ENCODE results near the gene PAPOLA. TPM values are rescaled to one million over a fixed set of nuclear protein-coding genes. Genes with fewer than 3 reads are reported as not detected.

Gene PAPOLA
- total RNA-seq, 4 donors from 2014 or later: 175 to 206 (median 183) TPM

GRCh38 chr14:96579358-96579757 lies 77.2 kb downstream of the PAPOLA start:
- no peaks in the 10 kb centered on the region for H3K9me3 ChIP-seq
- no peaks in the 10 kb centered on the region for H3K36me3 ChIP-seq
- no peak for DNase-seq
- H3K4me1 ChIP-seq: no peaks in the 10 kb centered on the region
- H3K27ac ChIP-seq: no peak overlapping the region
- H3K27me3 ChIP-seq: no peaks in the 10 kb centered on the region
- TF ChIP-seq POLR2A (IDR thresholded peaks at IDR 0.05) (no peak), CTCF (IDR thresholded peaks at IDR 0.05) (no peak)
- no peak overlapping the region for H3K4me3 ChIP-seq

- Histone ChIP-seq H3K27me3 (no peaks in the 10 kb centered on the region), H3K27ac (no peak overlapping the region), H3K4me3 (no peak overlapping the region), H3K4me1 (no peaks in the 10 kb centered on the region), H3K36me3 (no peaks in the 10 kb centered on the region), H3K9me3 (no peaks in the 10 kb centered on the region)
- no peak for DNase-seq
- TF ChIP-seq POLR2A (IDR thresholded peaks at IDR 0.05): no peak
- no peak for TF ChIP-seq CTCF (IDR thresholded peaks at IDR 0.05)
Measured at GRCh38 chr14:96579855-96580254, 77.7 kb downstream of the PAPOLA start.

GRCh38 chr14:96580566-96580965 lies 78.4 kb downstream of the PAPOLA start:
- Histone ChIP-seq H3K27me3 (no peaks in the 10 kb centered on the region), H3K36me3 (no peaks in the 10 kb centered on the region), H3K27ac (no peak overlapping the region), H3K4me3 (no peak overlapping the region), H3K9me3 (no peaks in the 10 kb centered on the region), H3K4me1 (no peaks in the 10 kb centered on the region)
- TF ChIP-seq POLR2A (IDR thresholded peaks at IDR 0.05) (no peak), CTCF (IDR thresholded peaks at IDR 0.05) (no peak)
- no peak for DNase-seq

- Histone ChIP-seq H3K4me1 (no peaks in the 10 kb centered on the region), H3K27me3 (no peaks in the 10 kb centered on the region), H3K9me3 (no peaks in the 10 kb centered on the region), H3K27ac (no peak overlapping the region), H3K4me3 (no peak overlapping the region), H3K36me3 (no peaks in the 10 kb centered on the region)
- no peak for TF ChIP-seq POLR2A (IDR thresholded peaks at IDR 0.05)
- TF ChIP-seq CTCF (IDR thresholded peaks at IDR 0.05): no peak
- DNase-seq: no peak
Measured at GRCh38 chr14:96581026-96581425, 78.8 kb downstream of the PAPOLA start.

- no peaks in the 10 kb centered on the region for H3K4me1 ChIP-seq
- H3K36me3 ChIP-seq: no peaks in the 10 kb centered on the region
- no peak for TF ChIP-seq CTCF (IDR thresholded peaks at IDR 0.05)
- TF ChIP-seq POLR2A (IDR thresholded peaks at IDR 0.05): no peak
- no peak overlapping the region for H3K4me3 ChIP-seq
- DNase-seq: no peak
- no peak overlapping the region for H3K27ac ChIP-seq
- no peaks in the 10 kb centered on the region for H3K27me3 ChIP-seq
- H3K9me3 ChIP-seq: no peaks in the 10 kb centered on the region
Measured at GRCh38 chr14:96581902-96582301, 79.7 kb downstream of the PAPOLA start.

GRCh38 chr14:96582411-96582961 lies 80.3 kb downstream of the PAPOLA start:
- H3K9me3 ChIP-seq: no peaks in the 10 kb centered on the region
- no peaks in the 10 kb centered on the region for H3K4me1 ChIP-seq
- H3K27ac ChIP-seq: no peak overlapping the region
- H3K4me3 ChIP-seq: no peak overlapping the region
- no peak for TF ChIP-seq POLR2A (IDR thresholded peaks at IDR 0.05)
- no peak for TF ChIP-seq CTCF (IDR thresholded peaks at IDR 0.05)
- no peaks in the 10 kb centered on the region for H3K36me3 ChIP-seq
- DNase-seq: no peak
- no peaks in the 10 kb centered on the region for H3K27me3 ChIP-seq

Measured in Peyer's patch (tissue), 4 donors.